ENCODE results near the gene TJP1.

TJP1 gene

DNA sequence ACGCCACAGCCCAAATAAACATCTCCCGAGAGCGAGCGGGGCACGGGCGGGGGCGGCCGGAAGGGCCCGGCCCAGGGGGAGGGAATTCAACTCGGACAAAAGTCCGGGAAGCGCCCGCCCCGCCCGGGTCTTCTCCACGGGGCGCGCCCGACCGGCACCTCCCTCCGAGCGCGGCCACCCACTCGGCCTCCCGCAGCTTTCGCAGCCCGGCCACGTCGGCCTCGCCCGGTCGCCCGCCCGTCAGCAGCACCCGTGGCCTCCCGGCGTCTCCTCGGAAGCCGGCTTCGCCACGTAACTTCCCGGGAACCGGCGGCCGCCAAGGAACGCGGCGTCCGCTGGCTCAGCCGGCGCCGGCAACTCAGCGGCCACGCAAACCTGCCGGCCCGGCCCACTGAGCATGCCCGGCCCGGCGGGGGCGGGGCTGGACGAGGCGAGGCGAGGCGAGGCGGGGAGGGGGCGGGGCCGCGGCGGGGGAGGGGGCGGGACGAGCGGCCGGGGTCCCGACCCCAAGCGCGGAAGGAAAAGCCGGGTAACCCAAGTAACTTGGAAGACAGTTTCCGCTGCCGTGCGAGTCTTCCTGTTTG is at the start of gene TJP1:
Gene TJP1, minus strand, starts transcription at position 369 of the 584 bp plus-strand sequence. CDS start 440 bp downstream, outside the sequence.
- no peak within 1 kb of the TSS for H3K27ac ChIP-seq (ENCODE audit: low read length)
- no peak within 1 kb of the TSS for H3K9ac ChIP-seq (ENCODE audit: low read depth, low read length)
- H3K4me3 ChIP-seq (ENCODE audit: low read depth in 1 of 2, low read length in 2 of 2): no peak within 1 kb of the TSS
- H4K20me1 ChIP-seq (ENCODE audit: insufficient read depth, low read length): peaks cover 21% of the 10 kb centered on the region
- H3K36me3 ChIP-seq (ENCODE audit: insufficient read depth, low read length): no peaks in the 10 kb centered on the region
- no peak within 1 kb of the TSS for H2AFZ ChIP-seq (ENCODE audit: low read depth, low read length)
- peaks cover 28% of the 10 kb centered on the region for H3K27me3 ChIP-seq (ENCODE audit: insufficient read depth, low read length, poor library complexity)
- TF ChIP-seq, protein P1, sequence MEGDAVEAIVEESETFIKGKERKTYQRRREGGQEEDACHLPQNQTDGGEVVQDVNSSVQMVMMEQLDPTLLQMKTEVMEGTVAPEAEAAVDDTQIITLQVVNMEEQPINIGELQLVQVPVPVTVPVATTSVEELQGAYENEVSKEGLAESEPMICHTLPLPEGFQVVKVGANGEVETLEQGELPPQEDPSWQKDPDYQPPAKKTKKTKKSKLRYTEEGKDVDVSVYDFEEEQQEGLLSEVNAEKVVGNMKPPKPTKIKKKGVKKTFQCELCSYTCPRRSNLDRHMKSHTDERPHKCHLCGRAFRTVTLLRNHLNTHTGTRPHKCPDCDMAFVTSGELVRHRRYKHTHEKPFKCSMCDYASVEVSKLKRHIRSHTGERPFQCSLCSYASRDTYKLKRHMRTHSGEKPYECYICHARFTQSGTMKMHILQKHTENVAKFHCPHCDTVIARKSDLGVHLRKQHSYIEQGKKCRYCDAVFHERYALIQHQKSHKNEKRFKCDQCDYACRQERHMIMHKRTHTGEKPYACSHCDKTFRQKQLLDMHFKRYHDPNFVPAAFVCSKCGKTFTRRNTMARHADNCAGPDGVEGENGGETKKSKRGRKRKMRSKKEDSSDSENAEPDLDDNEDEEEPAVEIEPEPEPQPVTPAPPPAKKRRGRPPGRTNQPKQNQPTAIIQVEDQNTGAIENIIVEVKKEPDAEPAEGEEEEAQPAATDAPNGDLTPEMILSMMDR (IDR thresholded peaks at IDR 0.05; ENCODE audit: borderline replicate concordance, extremely low read depth, low read length, poor library complexity, severe bottlenecking): no peak
- TF ChIP-seq EZH2 (IDR thresholded peaks at IDR 0.05; ENCODE audit: borderline replicate concordance, low read depth, low read length, severe bottlenecking): no peak
- no peak within 1 kb of the TSS for H3K4me2 ChIP-seq (ENCODE audit: insufficient read depth, low read length)
- no peaks in the 10 kb centered on the region for H3K9me3 ChIP-seq (ENCODE audit: insufficient read depth, low read length, severe bottlenecking)
- H3K79me2 ChIP-seq (ENCODE audit: insufficient read depth, low read length): no peaks in the 10 kb centered on the region
- ATAC-seq (ENCODE audit: insufficient read depth, low read depth): no peak
- H3K4me1 ChIP-seq (ENCODE audit: insufficient read depth, low read length): peaks cover 5% of the 10 kb centered on the region; the same call in 1 of the 2 replicates
- DNase-seq: no peak

DNA sequence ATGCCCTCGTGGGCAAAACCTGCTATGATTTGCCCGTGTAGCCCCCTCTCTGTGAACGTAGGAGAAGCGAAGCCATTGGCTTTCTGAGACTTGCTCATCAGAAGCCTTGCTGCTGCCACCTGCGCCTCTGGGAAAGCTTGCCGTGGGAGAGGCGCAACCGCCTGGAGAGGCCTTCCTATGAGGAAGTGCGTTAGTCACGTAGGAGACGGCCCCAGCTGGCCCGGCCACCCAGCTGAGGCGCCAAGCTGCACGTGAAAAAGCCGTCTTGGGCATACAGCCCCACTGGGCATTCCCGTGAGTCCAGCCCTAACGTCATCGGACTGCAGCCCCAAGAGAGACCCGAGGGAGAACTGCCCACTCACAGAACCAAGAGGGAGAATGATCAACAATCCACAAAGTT is 49.1 kb upstream of the TJP1 start:
- Histone ChIP-seq H3K36me3 (ENCODE audit: insufficient read depth, low read length) (no peaks in the 10 kb centered on the region), H3K27ac (ENCODE audit: low read length) (no peak overlapping the region)

GRCh38 chr15:29870495-29871151 is 48.4 kb upstream of the TJP1 start:
- TF ChIP-seq, protein P1 (IDR thresholded peaks at IDR 0.05; ENCODE audit: borderline replicate concordance, extremely low read depth, low read length, poor library complexity, severe bottlenecking): no peak
- no peak for TF ChIP-seq EZH2 (IDR thresholded peaks at IDR 0.05; ENCODE audit: borderline replicate concordance, low read depth, low read length, severe bottlenecking)
- no peak overlapping the region for H3K27ac ChIP-seq (ENCODE audit: low read length)
- DNase-seq: no peak
- H4K20me1 ChIP-seq (ENCODE audit: insufficient read depth, low read length): no peaks in the 10 kb centered on the region
- H3K27me3 ChIP-seq (ENCODE audit: insufficient read depth, low read length, poor library complexity): peaks cover 9% of the 10 kb centered on the region
- no peak overlapping the region for H3K9ac ChIP-seq (ENCODE audit: low read depth, low read length)
- ATAC-seq (ENCODE audit: insufficient read depth, low read depth): no peak
- no peaks in the 10 kb centered on the region for H3K9me3 ChIP-seq (ENCODE audit: insufficient read depth, low read length, severe bottlenecking)
- no peaks in the 10 kb centered on the region for H3K36me3 ChIP-seq (ENCODE audit: insufficient read depth, low read length)
- no peak overlapping the region for H3K4me3 ChIP-seq (ENCODE audit: low read depth in 1 of 2, low read length in 2 of 2)
- no peak overlapping the region for H3K4me2 ChIP-seq (ENCODE audit: insufficient read depth, low read length)
- H2AFZ ChIP-seq (ENCODE audit: low read depth, low read length): no peak overlapping the region
- no peaks in the 10 kb centered on the region for H3K79me2 ChIP-seq (ENCODE audit: insufficient read depth, low read length)
- H3K4me1 ChIP-seq (ENCODE audit: insufficient read depth, low read length): no peaks in the 10 kb centered on the region

More for the DNA sequence above, 49.1 kb upstream of the TJP1 start:
- H3K4me1 ChIP-seq (ENCODE audit: insufficient read depth, low read length): no peaks in the 10 kb centered on the region
- no peak for ATAC-seq (ENCODE audit: insufficient read depth, low read depth)
- no peak overlapping the region for H3K4me2 ChIP-seq (ENCODE audit: insufficient read depth, low read length)
- DNase-seq: no peak
- H3K27me3 ChIP-seq (ENCODE audit: insufficient read depth, low read length, poor library complexity): peaks cover 5% of the 10 kb centered on the region
- no peak overlapping the region for H3K4me3 ChIP-seq (ENCODE audit: low read depth in 1 of 2, low read length in 2 of 2)
- no peaks in the 10 kb centered on the region for H4K20me1 ChIP-seq (ENCODE audit: insufficient read depth, low read length)
- H3K79me2 ChIP-seq (ENCODE audit: insufficient read depth, low read length): no peaks in the 10 kb centered on the region
- no peaks in the 10 kb centered on the region for H3K9me3 ChIP-seq (ENCODE audit: insufficient read depth, low read length, severe bottlenecking)
- no peak for TF ChIP-seq EZH2 (IDR thresholded peaks at IDR 0.05; ENCODE audit: borderline replicate concordance, low read depth, low read length, severe bottlenecking)
- TF ChIP-seq, protein P1 (IDR thresholded peaks at IDR 0.05; ENCODE audit: borderline replicate concordance, extremely low read depth, low read length, poor library complexity, severe bottlenecking): no peak
- H2AFZ ChIP-seq (ENCODE audit: low read depth, low read length): no peak overlapping the region
- no peak overlapping the region for H3K9ac ChIP-seq (ENCODE audit: low read depth, low read length)

Data from DND-41 (cell line).